ENCODE results near the gene MEF2B. TPM values are rescaled to one million over a fixed set of nuclear protein-coding genes. Genes with fewer than 3 reads are reported as not detected.
A peak's percentile ranks its signal among the peaks of the same experiment; 100 is the strongest.

MEF2B gene
- polyA plus RNA-seq, 1 experiment = 0.38 TPM

DNA sequence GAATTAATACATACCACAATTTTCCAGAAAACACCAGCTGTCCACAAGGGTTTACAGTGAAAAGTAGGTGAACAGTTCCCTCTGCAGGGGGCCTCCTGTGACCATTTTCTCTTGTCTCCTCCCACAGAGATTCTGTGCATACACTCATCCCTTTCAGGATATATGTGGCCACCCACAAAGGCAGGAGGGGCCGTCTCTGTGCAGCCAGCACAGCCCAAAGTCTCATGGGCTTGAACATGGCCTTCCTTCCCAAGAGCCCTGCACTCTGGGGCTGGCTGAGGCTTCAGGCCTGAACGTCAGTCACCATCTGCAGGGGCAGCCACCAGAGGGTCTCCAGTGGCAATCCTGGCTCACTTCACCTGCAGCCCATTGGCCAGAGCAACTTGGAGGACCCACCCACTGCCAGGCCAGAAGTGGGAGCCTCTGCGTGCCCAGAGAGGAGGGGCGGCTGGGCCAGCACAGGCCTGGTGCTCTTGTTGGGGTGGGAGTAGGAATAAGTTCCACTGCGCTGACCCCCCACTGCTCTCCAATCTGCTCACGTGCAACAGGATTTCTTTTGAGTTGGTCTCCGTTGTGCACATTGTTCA, 56.9 kb downstream of the MEF2B start:
- peak; percentile 28; the same call in 1 of the 2 replicates for TF ChIP-seq CTCF (IDR thresholded peaks at IDR 0.05; ENCODE audit: low read depth, low read length)
- H3K9me3 ChIP-seq (ENCODE audit: control insufficient read depth, insufficient read depth, low read length) = no peaks in the 10 kb centered on the region
- ChIA-PET CTCF (no interaction called here), POLR2A (interaction anchor here (0.7 to 1.3 kb wide), 2 partner anchors 50 to 79 kb away, joined by 4 to 5 read pairs; no protein-coding TSS in a partner anchor)
- DNase-seq (ENCODE audit: low read depth, low spot score) = peak; percentile 46
- H3K4me3 ChIP-seq (ENCODE audit: low read depth, low read length) = no peak overlapping the region
- peak overlapping the region; percentile 21 for H3K27ac ChIP-seq (ENCODE audit: low read depth, low read length)
- no peaks in the 10 kb centered on the region for H3K27me3 ChIP-seq (ENCODE audit: control insufficient read depth, insufficient read depth, low read length)

- Histone ChIP-seq H3K4me3 (ENCODE audit: low read depth, low read length) (no peak overlapping the region), H3K27me3 (ENCODE audit: control insufficient read depth, insufficient read depth, low read length) (no peaks in the 10 kb centered on the region), H3K9me3 (ENCODE audit: control insufficient read depth, insufficient read depth, low read length) (no peaks in the 10 kb centered on the region), H3K27ac (ENCODE audit: low read depth, low read length) (no peak overlapping the region)
- no peak for DNase-seq (ENCODE audit: low read depth, low spot score)
- no peak for TF ChIP-seq CTCF (IDR thresholded peaks at IDR 0.05; ENCODE audit: low read depth, low read length)
- ChIA-PET POLR2A (interaction anchor here (1.3 kb wide), 1 partner anchor 49 kb away, joined by 4 read pairs; no protein-coding TSS in a partner anchor), CTCF (interaction anchor here (0.6 kb wide), 1 partner anchor 117 kb away, joined by 3 read pairs; no protein-coding TSS in a partner anchor)
Observed at GRCh38 chr19:19111967-19112580, 58.0 kb downstream of the MEF2B start.

DNA sequence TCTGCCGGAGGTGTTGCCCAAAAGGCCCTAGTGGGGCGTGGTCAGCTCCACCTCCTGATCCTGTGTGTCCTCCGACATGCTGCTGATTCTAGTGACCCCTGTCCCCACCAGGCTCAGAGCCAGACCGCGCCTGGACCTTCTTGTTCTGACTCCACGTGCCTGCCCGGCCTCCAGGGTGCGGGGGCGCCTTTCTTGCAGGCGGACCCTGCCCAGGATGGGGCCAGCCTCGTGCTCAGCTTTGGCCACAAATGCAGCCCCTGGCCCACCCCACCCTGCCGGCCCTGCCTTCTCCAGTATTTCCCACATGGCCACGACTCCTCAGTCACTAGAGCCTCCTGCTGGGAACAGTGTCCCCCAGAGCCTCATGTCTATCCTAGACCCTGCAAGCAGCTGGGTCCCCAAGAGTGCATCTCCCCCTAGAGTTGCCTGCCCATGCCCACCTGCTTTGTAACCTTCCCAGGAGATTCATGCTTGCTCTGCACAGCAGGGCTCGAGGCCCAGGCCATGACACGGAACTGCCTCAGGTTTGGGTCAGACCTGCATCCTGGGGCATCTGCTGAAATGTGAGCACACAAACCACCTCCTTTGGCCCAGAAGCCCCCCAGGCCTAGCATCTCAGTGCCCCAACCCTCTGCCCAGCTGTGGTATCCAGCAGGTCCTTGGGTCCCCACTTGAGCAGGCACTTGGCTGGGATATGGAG, 58.8 kb downstream of the MEF2B start:
- Histone ChIP-seq H3K9me3 (ENCODE audit: control insufficient read depth, insufficient read depth, low read length) (no peaks in the 10 kb centered on the region), H3K4me3 (ENCODE audit: low read depth, low read length) (no peak overlapping the region), H3K27ac (ENCODE audit: low read depth, low read length) (no peak overlapping the region), H3K27me3 (ENCODE audit: control insufficient read depth, insufficient read depth, low read length) (no peaks in the 10 kb centered on the region)
- CTCF ChIA-PET = no interaction called here
- POLR2A ChIA-PET = no interaction called here
- no peak for DNase-seq (ENCODE audit: low read depth, low spot score)
- TF ChIP-seq CTCF (IDR thresholded peaks at IDR 0.05; ENCODE audit: low read depth, low read length) = no peak

DNA sequence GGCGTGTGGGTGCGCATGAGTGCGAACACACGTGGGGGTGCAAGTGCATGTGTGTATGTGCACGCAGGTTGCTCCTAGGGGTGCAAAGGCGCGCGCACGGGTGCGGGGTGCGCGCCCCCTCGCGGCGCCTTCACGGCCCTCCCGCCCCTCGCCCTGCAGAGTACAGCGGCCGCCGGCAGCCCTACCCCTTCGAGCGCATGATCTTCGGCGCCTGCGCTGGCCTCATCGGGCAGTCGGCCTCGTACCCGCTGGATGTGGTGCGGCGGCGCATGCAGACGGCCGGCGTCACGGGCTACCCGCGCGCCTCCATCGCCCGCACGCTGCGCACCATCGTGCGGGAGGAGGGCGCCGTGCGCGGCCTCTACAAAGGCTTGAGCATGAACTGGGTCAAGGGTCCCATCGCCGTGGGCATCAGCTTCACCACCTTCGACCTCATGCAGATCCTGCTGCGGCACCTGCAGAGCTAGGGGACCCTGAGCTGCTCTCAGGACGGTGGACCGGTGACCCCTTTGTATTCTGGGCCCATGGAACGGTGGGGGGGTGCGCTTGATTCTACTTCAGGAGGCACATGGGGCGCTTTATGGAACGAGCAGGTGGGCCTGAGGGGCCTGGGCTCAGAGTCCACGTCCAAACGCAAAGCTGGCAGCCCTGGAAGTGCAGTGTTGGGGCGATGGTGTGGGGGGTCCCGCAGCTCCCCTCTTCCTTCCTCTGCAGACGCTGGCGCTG, 59.5 kb downstream of the MEF2B start:
- H3K4me3 ChIP-seq (ENCODE audit: low read depth, low read length) = no peak overlapping the region
- ChIA-PET POLR2A (no interaction called here), CTCF (no interaction called here)
- no peaks in the 10 kb centered on the region for H3K27me3 ChIP-seq (ENCODE audit: control insufficient read depth, insufficient read depth, low read length)
- DNase-seq (ENCODE audit: low read depth, low spot score) = no peak
- no peak overlapping the region for H3K27ac ChIP-seq (ENCODE audit: low read depth, low read length)
- no peaks in the 10 kb centered on the region for H3K9me3 ChIP-seq (ENCODE audit: control insufficient read depth, insufficient read depth, low read length)
- TF ChIP-seq CTCF (IDR thresholded peaks at IDR 0.05; ENCODE audit: low read depth, low read length) = peak; percentile 38
